GM19463 (cell line): ENCODE results near the gene NCLN.
"Not testable (repeated sequence)": the region's sequence is repeated elsewhere in the genome, so short reads cannot be mapped to it uniquely, and the experiment has no call there.

Experiments
- ATAC-seq: cut with Tn5 transposase; IDR thresholded peaks from one replicate; pipeline ENCODE4 v1.9.1; 2021; ENCODE audit warnings: mild to moderate bottlenecking, moderate library complexity; ENCODE audit not compliant: unreplicated experiment

Gene NCLN

DNA sequence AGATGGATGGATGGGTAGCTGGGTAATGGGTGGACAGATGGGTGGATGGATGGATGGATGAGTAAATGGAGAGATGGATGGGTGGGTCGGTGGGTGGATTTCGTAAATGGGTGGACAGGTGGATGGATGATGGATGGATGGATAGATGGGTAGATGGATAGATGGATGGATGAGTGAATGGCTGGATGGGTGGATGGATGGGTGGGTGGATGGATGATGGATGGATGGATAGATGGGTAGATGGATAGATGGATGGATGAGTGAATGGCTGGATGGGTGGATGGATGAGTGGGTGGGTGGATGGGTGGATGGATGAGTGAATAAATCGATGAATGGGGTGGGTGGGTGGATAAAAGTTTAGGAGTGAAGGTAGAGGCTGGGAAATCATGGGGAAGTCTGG, 31.3 kb upstream of the NCLN start:
- ATAC-seq, result not testable (repeated sequence)

DNA sequence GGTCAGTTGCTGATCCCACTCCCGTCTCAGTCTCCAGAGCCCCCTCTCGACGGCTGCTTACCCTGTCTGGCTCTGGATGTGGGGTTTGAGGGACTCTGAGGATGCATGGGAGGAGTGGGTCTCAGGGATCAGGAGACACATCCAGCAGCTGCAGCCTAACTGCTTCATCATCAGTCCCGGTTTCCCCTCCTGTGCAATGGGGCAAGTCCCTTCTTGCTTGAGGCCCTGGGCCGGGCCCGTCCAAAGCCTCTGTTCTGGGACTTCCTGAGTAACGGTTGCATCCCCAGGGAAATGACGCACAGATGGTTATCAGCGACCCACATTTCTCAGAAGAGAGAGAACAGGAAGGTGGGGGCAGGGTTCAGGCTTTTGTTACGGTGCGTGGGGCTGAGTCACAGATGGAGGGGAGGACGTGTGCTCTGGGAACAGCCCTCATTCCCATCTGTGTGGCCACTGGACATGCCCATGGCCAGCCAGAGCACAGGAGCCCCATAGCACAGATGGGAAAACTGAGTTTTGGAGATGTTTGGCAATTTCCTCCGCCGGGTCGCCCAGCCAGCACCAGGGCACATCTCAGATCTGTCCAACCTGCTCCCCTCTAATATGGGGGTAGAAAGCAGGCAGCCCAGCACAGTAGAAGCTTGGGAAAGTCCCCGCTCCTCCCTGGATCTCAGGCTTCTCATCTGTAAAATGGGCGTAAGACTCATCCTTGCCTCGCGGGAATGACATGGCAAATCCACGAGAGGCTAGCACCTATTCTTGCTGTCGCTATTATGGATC, 30.6 kb upstream of the NCLN start:
- ATAC-seq, result peak; percentile 75

DNA sequence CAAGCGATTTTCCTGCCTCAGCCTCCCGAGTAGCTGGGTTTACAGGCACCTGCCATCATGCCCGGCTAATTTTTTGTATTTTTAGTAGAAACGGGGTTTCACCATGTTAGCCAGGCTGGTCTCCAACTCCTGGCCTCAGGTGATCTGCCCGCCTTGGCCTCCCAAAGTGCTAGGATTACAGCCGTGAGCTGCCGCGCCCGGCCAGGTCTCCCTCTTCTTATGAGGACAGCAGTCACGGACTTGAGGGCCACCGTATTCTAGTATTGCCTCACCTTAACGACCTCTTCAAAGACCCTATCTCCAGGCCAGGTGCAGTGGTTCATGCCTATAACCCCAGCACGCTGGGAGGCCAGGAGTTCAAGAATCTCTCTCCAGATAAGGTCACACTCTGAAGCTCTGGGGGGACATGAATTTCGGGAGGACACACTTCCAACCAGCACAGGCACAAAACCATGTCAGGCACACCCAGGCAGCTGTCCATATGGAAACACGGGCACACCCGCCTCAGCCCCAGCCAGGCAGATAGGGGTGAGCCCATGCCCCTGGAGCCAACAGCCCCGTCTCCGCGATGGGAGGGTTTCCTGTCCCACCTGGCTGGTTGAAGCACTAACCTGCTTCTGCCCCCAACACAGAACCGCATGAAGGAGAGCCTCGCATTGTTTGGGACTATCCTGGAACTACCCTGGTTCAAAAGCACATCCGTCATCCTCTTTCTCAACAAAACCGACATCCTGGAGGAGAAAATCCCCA, 28.5 kb upstream of the NCLN start:
- no peak for ATAC-seq

DNA sequence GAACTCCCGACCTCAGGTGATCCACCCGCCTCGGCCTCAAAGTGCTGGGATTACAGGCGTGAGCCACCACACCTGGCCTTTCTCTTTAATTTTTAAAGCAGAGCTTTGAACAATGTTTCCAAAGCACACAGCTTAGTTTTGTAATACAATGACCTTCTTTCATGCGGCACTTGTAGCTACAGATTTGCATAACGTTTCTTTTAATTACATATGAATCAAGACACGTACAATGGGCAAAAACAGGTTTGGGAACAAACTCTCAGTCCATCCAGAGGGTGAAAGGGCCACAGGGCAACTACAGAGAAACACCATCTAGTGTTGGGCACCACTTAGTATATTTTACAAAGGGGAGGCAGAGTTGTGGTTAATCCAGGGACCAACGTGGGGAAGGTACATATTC, 26.2 kb upstream of the NCLN start:
- no peak for ATAC-seq

DNA sequence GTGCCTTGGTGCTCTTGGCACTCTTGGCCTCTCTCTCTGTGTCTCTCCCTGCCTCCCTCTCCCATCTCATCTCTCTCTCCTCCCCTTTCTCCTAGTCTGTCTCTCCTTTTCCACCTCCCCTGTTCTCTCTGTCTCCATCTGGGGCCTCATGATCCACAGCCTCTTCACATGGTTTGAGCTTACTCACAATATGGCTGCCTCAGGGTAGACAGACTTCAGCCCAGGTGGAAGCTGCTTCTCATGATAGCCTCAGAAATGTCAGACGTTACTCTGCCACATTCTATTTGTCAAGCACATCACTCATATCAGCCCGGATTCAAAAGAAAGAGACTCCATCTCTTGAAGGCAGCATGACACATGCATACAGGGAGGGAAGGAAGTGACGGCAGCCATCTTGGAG, 25.5 kb upstream of the NCLN start:
- no peak for ATAC-seq

DNA sequence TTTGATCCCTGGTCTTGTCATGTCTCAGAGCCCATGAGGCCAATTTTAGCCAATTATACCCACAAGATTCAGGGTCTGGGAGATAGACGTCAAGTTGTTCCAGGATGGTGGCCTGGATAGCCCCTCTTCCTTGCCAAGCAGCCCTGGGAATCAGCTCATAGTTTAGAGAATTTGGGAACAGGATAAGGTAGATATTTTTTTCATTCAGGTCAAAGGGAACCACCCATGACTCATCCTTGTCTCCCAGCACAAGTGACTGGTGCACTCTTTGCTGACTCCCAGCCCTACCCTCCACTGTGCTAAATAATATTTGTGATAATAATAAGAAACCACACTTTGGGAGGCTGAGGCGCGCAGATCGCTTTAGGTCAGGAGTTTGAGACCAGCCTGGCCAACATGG, 24.3 kb upstream of the NCLN start:
- no peak for ATAC-seq

DNA sequence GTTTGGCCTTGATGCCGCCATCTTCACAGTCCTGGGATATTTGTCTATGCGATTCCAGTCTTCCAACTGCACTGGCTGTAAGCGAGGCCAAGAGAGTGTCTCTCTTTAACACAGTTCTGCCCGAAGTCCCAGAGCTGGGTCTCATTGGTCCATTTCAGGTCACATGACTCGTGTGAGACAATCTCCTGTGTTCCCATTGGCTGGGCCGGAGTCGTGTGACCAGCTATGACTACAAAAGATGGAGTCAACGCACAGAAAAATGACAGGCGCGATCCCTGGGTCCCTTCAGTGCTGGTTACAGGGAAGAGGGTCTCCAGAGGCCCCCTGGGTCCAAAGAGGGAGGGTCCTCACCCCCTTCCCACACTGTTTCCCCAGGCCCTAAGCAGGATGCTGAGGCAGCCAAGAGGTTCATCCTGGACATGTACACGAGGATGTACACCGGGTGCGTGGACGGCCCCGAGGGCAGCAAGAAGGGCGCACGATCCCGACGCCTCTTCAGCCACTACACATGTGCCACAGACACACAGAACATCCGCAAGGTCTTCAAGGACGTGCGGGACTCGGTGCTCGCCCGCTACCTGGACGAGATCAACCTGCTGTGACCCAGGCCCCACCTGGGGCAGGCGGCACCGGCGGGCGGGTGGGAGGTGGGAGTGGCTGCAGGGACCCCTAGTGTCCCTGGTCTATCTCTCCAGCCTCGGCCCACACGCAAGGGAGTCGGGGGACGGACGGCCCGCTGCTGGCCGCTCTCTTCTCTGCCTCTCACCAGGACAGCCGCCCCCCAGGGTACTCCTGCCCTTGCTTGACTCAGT, 23.1 kb upstream of the NCLN start:
- no peak for ATAC-seq

DNA sequence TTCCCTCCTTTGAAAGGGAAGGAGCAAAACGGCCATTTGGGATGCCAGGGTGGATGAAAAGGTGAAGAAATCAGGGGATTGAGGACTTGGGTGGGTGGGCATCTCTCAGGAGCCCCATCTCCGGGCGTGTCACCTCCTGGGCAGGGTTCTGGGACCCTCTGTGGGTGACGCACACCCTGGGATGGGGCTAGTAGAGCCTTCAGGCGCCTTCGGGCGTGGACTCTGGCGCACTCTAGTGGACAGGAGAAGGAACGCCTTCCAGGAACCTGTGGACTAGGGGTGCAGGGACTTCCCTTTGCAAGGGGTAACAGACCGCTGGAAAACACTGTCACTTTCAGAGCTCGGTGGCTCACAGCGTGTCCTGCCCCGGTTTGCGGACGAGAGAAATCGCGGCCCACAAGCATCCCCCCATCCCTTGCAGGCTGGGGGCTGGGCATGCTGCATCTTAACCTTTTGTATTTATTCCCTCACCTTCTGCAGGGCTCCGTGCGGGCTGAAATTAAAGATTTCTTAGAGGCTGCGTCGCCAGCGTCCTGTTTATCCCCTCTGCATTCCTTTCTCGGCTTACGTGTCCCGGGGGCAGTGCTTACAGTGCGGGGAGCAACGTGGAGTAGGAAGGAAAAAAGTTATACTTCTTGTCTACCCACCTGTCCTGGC, 22.4 kb upstream of the NCLN start:
- ATAC-seq, result no peak

DNA sequence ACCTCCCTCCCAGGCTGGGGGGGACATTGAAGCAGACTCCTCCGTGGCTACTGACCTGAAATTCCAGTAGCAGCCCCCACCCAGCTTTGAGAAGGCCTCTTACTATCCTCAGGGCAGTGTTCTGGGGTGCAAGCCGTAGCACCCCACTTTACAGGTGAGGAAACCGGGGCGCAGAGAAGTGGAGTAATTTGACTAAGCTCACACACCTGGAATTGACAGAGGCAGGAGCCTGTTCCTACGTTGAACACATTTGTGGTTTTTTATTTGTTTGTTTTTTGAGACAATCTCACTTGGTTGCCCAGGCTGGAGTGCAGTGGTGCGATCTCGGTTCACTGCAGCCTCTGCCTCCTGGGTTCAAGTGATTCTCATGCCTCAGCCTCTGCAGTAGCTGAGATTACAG, 21.8 kb upstream of the NCLN start:
- ATAC-seq, result no peak

DNA sequence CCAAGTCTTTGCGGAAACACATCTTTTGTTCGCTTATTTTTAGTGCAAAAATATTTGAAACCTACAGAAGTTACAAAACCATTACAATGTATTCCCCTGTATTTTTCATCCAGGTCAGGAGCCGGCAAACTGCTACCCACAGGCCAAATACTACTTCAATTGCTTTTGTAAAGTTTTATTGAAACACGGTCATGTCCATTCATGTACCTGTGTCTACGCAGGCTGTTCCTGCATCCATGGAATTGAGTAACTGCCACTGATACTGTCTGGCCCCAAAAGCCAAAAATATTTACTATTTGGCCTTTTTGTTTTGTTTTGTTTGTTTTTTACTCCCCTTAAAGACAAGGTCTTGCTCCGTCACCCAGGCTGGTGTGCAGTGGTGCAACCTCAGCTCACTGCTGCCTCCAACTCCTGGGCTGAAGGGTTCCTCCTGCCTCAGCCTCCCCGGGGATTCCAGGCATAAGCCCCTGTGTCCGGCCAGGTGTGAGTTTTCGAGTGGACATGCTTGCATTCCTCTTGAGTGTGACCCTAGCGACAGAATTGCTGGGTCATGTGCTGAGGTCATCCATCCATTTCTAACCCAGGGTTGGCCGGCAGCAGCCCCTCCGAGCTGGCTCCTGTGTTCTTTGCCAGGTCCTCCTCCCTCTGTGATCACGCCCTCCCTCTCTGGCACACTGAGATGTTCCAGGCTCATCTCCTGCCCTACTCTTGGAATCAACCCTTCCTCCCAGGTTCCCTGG, 18.0 kb upstream of the NCLN start:
- ATAC-seq, result no peak

DNA sequence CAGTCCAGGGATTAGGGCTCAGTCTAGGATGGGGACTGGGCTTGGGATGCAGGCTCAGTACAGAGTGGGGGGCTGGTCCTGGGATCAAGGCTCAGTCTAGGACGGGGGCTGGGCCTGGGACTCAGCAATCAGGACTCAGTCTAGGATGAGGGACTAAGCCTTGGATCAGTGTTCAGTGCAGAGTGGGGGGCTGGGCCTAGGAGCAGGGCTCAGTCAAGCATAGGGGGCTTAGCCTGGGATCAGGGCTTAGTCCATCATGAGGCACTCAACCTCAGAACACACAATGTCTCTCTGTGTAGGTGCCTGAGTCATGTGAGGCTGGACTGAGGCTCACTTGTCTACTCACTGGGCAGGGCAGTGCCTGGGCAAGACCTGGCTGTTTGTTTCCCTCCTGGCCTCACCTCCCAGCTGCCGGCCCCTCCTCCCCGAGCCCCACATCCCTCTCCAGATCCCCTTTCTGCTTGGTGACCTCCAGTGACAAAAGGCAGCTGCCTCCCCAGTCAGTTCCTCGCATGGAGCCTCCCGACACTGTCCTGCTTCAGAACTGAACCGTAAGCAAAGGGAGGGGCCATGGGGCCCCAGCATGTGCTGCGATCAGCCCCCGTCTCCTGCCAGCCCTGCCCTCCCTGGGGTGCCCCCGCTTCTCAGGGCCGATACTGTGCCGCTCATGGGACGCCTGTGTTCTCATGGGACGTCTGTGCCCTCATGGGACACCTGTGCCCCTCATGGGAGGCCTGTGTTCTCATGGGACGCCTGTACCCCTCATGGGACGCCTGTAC, 13.6 kb upstream of the NCLN start:
- ATAC-seq, result no peak

DNA sequence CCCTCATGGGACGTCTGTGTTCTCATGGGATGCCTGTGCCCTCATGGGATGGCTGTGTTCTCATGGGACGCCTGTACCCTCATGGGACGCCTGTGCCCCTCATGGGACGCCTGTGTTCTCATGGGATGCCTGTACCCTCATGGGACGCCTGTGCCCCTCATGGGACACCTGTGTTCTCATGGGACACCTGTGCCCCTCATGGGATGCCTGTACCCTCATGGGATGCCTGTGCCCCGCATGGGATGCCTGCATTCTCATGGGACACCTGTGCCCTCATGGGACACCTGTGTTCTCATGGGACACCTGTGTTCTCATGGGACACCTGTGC, 13.1 kb upstream of the NCLN start:
- ATAC-seq, result not testable (repeated sequence)

DNA sequence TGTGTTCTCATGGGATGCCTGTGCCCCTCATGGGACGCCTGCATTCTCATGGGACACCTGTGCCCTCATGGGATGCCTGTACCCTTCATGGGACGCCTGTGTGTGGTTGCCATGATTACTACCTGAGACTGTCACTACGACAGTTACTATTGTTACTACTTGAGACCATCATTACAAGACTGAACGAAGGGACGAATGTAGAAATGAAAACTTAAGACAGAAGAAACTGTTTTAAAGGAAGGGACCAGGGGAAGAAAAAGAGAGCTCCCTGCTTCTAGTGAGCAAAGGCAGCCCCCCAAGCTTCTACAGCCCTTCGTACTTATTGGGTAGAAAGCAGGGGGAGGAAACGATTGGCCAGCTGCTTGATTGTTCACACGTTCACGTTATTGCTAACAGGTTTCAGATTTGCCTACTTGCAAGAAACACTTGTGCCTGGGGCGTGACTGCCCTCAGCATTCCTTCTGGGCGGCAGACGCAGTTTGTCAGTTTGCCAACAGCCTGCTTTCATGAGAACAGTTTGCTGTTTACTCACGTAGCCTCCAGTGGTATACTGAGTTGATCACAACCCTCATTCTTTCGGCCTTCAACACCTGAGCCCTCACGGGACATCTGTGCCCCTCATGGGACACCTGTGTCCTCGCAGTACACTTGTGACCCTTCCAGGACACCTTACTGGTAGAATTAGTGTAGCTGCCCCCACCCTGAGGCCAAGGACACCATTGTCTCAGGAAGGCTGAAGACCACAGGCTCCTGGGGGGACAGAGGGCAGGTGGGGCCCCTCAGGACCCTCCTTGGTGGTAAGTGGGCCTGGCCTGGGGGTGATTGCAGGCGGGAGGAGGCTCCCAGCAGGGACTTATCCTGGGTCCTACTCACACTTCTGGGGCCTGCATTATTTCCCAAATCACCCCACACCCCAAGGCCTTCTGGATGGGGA, 9.7 kb upstream of the NCLN start:
- no peak for ATAC-seq

DNA sequence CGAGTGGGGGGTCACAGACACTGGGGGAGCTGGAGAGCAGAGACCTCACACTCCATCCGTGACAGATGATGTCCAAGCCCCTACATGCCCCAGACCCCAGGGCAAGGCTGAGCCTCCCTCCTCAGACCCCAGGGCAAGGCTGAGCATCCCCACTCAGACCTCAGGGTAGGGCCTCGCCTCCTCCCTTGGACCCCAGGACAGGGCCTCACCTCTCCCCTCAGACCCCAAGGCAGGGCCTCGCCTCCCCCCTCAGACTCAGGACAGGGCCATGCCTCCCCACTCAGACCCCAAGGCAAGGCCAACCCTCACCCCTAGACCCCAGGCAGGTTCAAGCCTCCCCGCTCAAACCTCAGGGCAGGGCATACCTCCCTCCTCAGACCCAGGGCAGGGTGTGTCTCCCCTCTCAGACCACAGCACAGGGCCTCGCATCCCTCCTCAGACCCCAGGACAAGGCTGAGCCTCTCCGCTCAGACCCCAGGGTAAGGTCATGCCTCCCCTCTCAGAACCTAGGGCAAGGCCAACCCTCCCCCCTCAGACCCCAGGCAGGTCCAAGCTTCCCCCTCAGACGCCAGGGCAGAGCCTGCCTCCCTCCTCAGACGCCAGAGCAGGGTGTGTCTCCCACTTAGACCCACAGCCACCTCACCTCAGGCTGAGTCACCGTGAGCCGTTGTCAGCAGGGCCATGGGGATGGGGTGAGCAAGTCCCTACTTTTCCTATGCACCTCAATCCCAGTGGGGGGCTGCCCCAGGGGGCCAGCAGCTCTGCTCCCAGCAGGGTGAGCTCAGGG, 8.8 kb upstream of the NCLN start:
- ATAC-seq, result no peak

DNA sequence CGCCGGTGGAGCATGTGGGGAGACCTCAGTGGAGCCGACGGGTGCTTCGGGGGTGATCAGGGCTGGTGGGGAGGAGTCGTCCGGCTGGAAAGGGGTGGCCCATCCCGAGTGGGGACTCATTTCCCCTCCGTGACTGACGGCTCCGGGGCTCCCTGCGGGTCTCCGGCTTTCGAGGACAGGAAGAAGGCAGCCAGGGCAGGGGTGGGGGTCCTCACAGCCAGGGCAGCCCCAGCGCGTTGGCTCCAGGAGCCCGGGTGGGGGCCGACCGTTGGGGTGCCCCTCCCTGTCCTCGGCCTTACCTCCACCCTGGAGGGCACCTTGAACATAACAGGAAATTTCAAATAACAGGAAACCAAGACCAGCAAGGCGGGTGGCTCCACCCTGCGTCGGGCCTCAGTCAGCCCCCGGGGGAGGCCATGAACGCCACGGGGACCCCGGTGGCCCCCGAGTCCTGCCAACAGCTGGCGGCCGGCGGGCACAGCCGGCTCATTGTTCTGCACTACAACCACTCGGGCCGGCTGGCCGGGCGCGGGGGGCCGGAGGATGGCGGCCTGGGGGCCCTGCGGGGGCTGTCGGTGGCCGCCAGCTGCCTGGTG, 7.3 kb upstream of the NCLN start, which contains the start of gene S1PR4:
Gene S1PR4 (plus strand): TSS at position 393 of the 596 bp plus-strand sequence. CDS start 24 bp downstream, at position 417.
- peak; percentile 54 for ATAC-seq

DNA sequence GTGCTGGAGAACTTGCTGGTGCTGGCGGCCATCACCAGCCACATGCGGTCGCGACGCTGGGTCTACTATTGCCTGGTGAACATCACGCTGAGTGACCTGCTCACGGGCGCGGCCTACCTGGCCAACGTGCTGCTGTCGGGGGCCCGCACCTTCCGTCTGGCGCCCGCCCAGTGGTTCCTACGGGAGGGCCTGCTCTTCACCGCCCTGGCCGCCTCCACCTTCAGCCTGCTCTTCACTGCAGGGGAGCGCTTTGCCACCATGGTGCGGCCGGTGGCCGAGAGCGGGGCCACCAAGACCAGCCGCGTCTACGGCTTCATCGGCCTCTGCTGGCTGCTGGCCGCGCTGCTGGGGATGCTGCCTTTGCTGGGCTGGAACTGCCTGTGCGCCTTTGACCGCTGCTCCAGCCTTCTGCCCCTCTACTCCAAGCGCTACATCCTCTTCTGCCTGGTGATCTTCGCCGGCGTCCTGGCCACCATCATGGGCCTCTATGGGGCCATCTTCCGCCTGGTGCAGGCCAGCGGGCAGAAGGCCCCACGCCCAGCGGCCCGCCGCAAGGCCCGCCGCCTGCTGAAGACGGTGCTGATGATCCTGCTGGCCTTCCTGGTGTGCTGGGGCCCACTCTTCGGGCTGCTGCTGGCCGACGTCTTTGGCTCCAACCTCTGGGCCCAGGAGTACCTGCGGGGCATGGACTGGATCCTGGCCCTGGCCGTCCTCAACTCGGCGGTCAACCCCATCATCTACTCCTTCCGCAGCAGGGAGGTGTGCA, 6.6 kb upstream of the NCLN start:
- ATAC-seq, result peak; percentile 3
